GM19035 (cell line): ENCODE results near the gene IFIT1.
"Not testable (repeated sequence)": the region's sequence is repeated elsewhere in the genome, so short reads cannot be mapped to it uniquely, and the experiment has no call there.

ENCODE experiments used
- ATAC-seq: cut with Tn5 transposase; IDR thresholded peaks from one replicate; pipeline ENCODE4 v1.9.1; 2021; ENCODE audit not compliant: unreplicated experiment

Gene IFIT1

GRCh38 chr10:89427629-89428028, 35.2 kb downstream of the IFIT1 start:
- no peak for ATAC-seq

GRCh38 chr10:89428877-89429276, 36.5 kb downstream of the IFIT1 start:
- no peak for ATAC-seq

- no peak for ATAC-seq
Observed at GRCh38 chr10:89431977-89432376, 39.6 kb downstream of the IFIT1 start.

- ATAC-seq, result no peak
Observed at GRCh38 chr10:89438525-89438924, 46.1 kb downstream of the IFIT1 start.

- ATAC-seq, result no peak
Observed at GRCh38 chr10:89440226-89441009, 48.0 kb downstream of the IFIT1 start.

GRCh38 chr10:89442289-89442688, 49.9 kb downstream of the IFIT1 start:
- no peak for ATAC-seq

- ATAC-seq, result not testable (repeated sequence)
Observed at GRCh38 chr10:89444819-89445218, 52.4 kb downstream of the IFIT1 start.

GRCh38 chr10:89450901-89451300, 58.5 kb downstream of the IFIT1 start:
- no peak for ATAC-seq

GRCh38 chr10:89452193-89452592, 59.8 kb downstream of the IFIT1 start:
- no peak for ATAC-seq

- ATAC-seq, result no peak
Observed at GRCh38 chr10:89454561-89455347, 62.3 kb downstream of the IFIT1 start.
